ENCODE measurements around the gene SLC4A4.

The SLC4A4 gene

GRCh38 chr4:71338846-71339593 lies at the start of gene SLC4A4:
Gene SLC4A4 (plus strand): TSS chr4:71339020.
- no peak for TF ChIP-seq POLR2A (IDR thresholded peaks at IDR 0.05; ENCODE audit: low read length)
- no peak for TF ChIP-seq GATA1 (IDR thresholded peaks at IDR 0.05; ENCODE audit: low read depth, low read length)
- DNase-seq: no peak

- TF ChIP-seq POLR2A (IDR thresholded peaks at IDR 0.05; ENCODE audit: low read length) (no peak), GATA1 (IDR thresholded peaks at IDR 0.05; ENCODE audit: low read depth, low read length) (no peak)
- no peak for DNase-seq
Observed at GRCh38 chr4:71290074-71290473, 48.7 kb upstream of the SLC4A4 start.

- no peak for DNase-seq
- TF ChIP-seq GATA1 (IDR thresholded peaks at IDR 0.05; ENCODE audit: low read depth, low read length) (no peak), POLR2A (IDR thresholded peaks at IDR 0.05; ENCODE audit: low read length) (no peak)
Observed at GRCh38 chr4:71290476-71290875, 48.3 kb upstream of the SLC4A4 start.

GRCh38 chr4:71292228-71292627 lies 46.6 kb upstream of the SLC4A4 start:
- TF ChIP-seq POLR2A (IDR thresholded peaks at IDR 0.05; ENCODE audit: low read length): no peak
- TF ChIP-seq GATA1 (IDR thresholded peaks at IDR 0.05; ENCODE audit: low read depth, low read length): no peak
- no peak for DNase-seq

GRCh38 chr4:71293705-71294104 lies 45.1 kb upstream of the SLC4A4 start:
- TF ChIP-seq POLR2A (IDR thresholded peaks at IDR 0.05; ENCODE audit: low read length) (no peak), GATA1 (IDR thresholded peaks at IDR 0.05; ENCODE audit: low read depth, low read length) (no peak)
- peak in 1 of 2 experiments; percentile 11 for DNase-seq

GRCh38 chr4:71294301-71294700 lies 44.5 kb upstream of the SLC4A4 start:
- DNase-seq: no peak
- no peak for TF ChIP-seq POLR2A (IDR thresholded peaks at IDR 0.05; ENCODE audit: low read length)
- no peak for TF ChIP-seq GATA1 (IDR thresholded peaks at IDR 0.05; ENCODE audit: low read depth, low read length)

- DNase-seq: no peak
- TF ChIP-seq POLR2A (IDR thresholded peaks at IDR 0.05; ENCODE audit: low read length) (no peak), GATA1 (IDR thresholded peaks at IDR 0.05; ENCODE audit: low read depth, low read length) (no peak)
Observed at GRCh38 chr4:71296945-71297344, 41.9 kb upstream of the SLC4A4 start.

- no peak for DNase-seq
- TF ChIP-seq POLR2A (IDR thresholded peaks at IDR 0.05; ENCODE audit: low read length) (no peak), GATA1 (IDR thresholded peaks at IDR 0.05; ENCODE audit: low read depth, low read length) (no peak)
Observed at GRCh38 chr4:71300362-71300761, 38.5 kb upstream of the SLC4A4 start.

GRCh38 chr4:71300964-71301363 lies 37.9 kb upstream of the SLC4A4 start:
- DNase-seq: peak in 1 of 2 experiments; percentile 2
- TF ChIP-seq GATA1 (IDR thresholded peaks at IDR 0.05; ENCODE audit: low read depth, low read length) (no peak), POLR2A (IDR thresholded peaks at IDR 0.05; ENCODE audit: low read length) (no peak)

- TF ChIP-seq GATA1 (IDR thresholded peaks at IDR 0.05; ENCODE audit: low read depth, low read length) (no peak), POLR2A (IDR thresholded peaks at IDR 0.05; ENCODE audit: low read length) (no peak)
- no peak for DNase-seq
Observed at GRCh38 chr4:71303287-71303686, 35.5 kb upstream of the SLC4A4 start.

GRCh38 chr4:71303850-71304249 lies 35.0 kb upstream of the SLC4A4 start:
- no peak for TF ChIP-seq GATA1 (IDR thresholded peaks at IDR 0.05; ENCODE audit: low read depth, low read length)
- no peak for TF ChIP-seq POLR2A (IDR thresholded peaks at IDR 0.05; ENCODE audit: low read length)
- no peak for DNase-seq

- DNase-seq: no peak
- TF ChIP-seq POLR2A (IDR thresholded peaks at IDR 0.05; ENCODE audit: low read length): no peak
- no peak for TF ChIP-seq GATA1 (IDR thresholded peaks at IDR 0.05; ENCODE audit: low read depth, low read length)
Observed at GRCh38 chr4:71304289-71304850, 34.5 kb upstream of the SLC4A4 start.

- DNase-seq: no peak
- no peak for TF ChIP-seq GATA1 (IDR thresholded peaks at IDR 0.05; ENCODE audit: low read depth, low read length)
- no peak for TF ChIP-seq POLR2A (IDR thresholded peaks at IDR 0.05; ENCODE audit: low read length)
Observed at GRCh38 chr4:71307729-71308128, 31.1 kb upstream of the SLC4A4 start.

GRCh38 chr4:71322425-71322824 lies 16.4 kb upstream of the SLC4A4 start:
- no peak for TF ChIP-seq POLR2A (IDR thresholded peaks at IDR 0.05; ENCODE audit: low read length)
- TF ChIP-seq GATA1 (IDR thresholded peaks at IDR 0.05; ENCODE audit: low read depth, low read length): no peak
- DNase-seq: no peak

GRCh38 chr4:71333368-71333767 lies 5.5 kb upstream of the SLC4A4 start:
- TF ChIP-seq POLR2A (IDR thresholded peaks at IDR 0.05; ENCODE audit: low read length): no peak
- TF ChIP-seq GATA1 (IDR thresholded peaks at IDR 0.05; ENCODE audit: low read depth, low read length): no peak
- DNase-seq: no peak

All from erythroblast (primary cell).